IMR-90 (cell line): ENCODE results near the gene L3MBTL4. TPM values are rescaled to one million over a fixed set of nuclear protein-coding genes. Genes with fewer than 3 reads are reported as not detected.

Source experiments
- ATAC-seq: fragments of 200-7000 bp; cut with Tn5 transposase; 2 replicates; pipeline ENCODE4 v1.9.1; 2020; ENCODE audit warnings: low read depth, mild to moderate bottlenecking, moderate library complexity
- BruUV-seq: library from RNA; stranded (reverse); fragments of 400-500 nt; replicated peaks from 2 replicates; lab custom pipeline; 2021; lab: Mats Ljungman, UMichigan
- CTCF ChIA-PET: fragments of 300-600 bp; formaldehyde crosslinking; extraction: SDS; loops from one replicate; lab custom pipeline; 2021; ENCODE audit warnings: antibody characterized with exemption; lab: Yijun Ruan, JAX
- POLR2A ChIA-PET: fragments of 300-600 bp; sonication (Branson Sonifier 250); formaldehyde crosslinking; loops from one replicate; lab custom pipeline; 2022; ENCODE audit warnings: antibody characterized with exemption; ENCODE audit not compliant: unreplicated experiment; lab: Charles Lee
- DNase-seq: peaks from one replicate; pipeline ENCODE4 v3.0.0; 2013
- H2AFZ ChIP-seq: replicated peaks from 2 replicates; pipeline ENCODE3; 2013; ENCODE audit warnings: low read length, mild to moderate bottlenecking; ENCODE audit not compliant: poor library complexity
- H2AK5ac ChIP-seq: 2 replicates; pipeline ENCODE4 v1.6.1; 2013; ENCODE audit warnings: low read depth, low read length, inconsistent platforms
- H2AK9ac ChIP-seq: replicated peaks from 2 replicates; pipeline ENCODE3; 2013; ENCODE audit warnings: mild to moderate bottlenecking, low read depth, low read length, moderate library complexity; ENCODE audit not compliant: poor library complexity
- H2BK120ac ChIP-seq: 2 replicates; pipeline ENCODE4 v1.6.1; 2013; ENCODE audit warnings: low read depth, low read length, inconsistent platforms
- H2BK15ac ChIP-seq: 3 replicates; pipeline ENCODE4 v1.6.1; 2013; ENCODE audit warnings: low read depth, low read length, inconsistent platforms
- H2BK20ac ChIP-seq: 2 replicates; pipeline ENCODE4 v1.6.1; 2013; ENCODE audit warnings: low read depth, mild to moderate bottlenecking, inconsistent platforms, low read length, moderate library complexity
- H2BK5ac ChIP-seq: 2 replicates; pipeline ENCODE4 v1.6.1; 2013; ENCODE audit warnings: mild to moderate bottlenecking, low read depth, low read length, inconsistent platforms; ENCODE audit not compliant: poor library complexity, severe bottlenecking
- H3K14ac ChIP-seq: replicated peaks from 2 replicates; pipeline ENCODE4 v1.6.1; 2013; ENCODE audit warnings: low read depth, low read length, inconsistent platforms
- H3K18ac ChIP-seq: 2 replicates; pipeline ENCODE4 v1.6.1; 2013; ENCODE audit warnings: low read depth, low read length, control low read depth
- H3K23ac ChIP-seq: 2 replicates; pipeline ENCODE4 v1.6.1; 2013; ENCODE audit warnings: low read depth, low read length, inconsistent platforms
- H3K27ac ChIP-seq: 2 replicates; pipeline ENCODE4 v1.5.1; 2013; ENCODE audit warnings: mild to moderate bottlenecking, control low read depth, low read length; ENCODE audit not compliant: insufficient read depth
- H3K27me3 ChIP-seq: 2 replicates; pipeline ENCODE4 v1.6.1; 2013; ENCODE audit warnings: low read length; ENCODE audit not compliant: control insufficient read depth, insufficient read depth
- H3K36me3 ChIP-seq: 2 replicates; pipeline ENCODE4 v1.6.1; 2013; ENCODE audit warnings: low read length, mixed read lengths; ENCODE audit not compliant: control insufficient read depth, insufficient read depth
- H3K4ac ChIP-seq: 2 replicates; pipeline ENCODE4 v1.6.1; 2013; ENCODE audit warnings: low read depth, low read length, inconsistent platforms
- H3K4me1 ChIP-seq: 2 replicates; pipeline ENCODE4 v1.6.1; 2013; ENCODE audit warnings: low read length, mixed read lengths; ENCODE audit not compliant: control insufficient read depth, insufficient read depth
- H3K4me2 ChIP-seq: 2 replicates; pipeline ENCODE4 v1.6.1; 2013; ENCODE audit warnings: low read depth, mild to moderate bottlenecking, control low read depth, low read length, moderate library complexity
- H3K4me3 ChIP-seq: 2 replicates; pipeline ENCODE4 v1.5.1; 2013; ENCODE audit warnings: low read depth, mild to moderate bottlenecking, control low read depth, low read length, moderate library complexity; ENCODE audit not compliant: insufficient read depth
- H3K56ac ChIP-seq: 2 replicates; pipeline ENCODE4 v1.6.1; 2013; ENCODE audit warnings: low read length, inconsistent platforms; ENCODE audit not compliant: insufficient read depth; ENCODE audit errors: extremely low read depth
- H3K79me1 ChIP-seq, 2 experiments: 2 replicates each; pipeline ENCODE4 v1.6.1; 2013; ENCODE audit warnings: low read length in 2 of 2, inconsistent platforms in 1 of 2, low read depth in 1 of 2
- H3K9ac ChIP-seq: 2 replicates; pipeline ENCODE4 v1.6.1; 2013; ENCODE audit warnings: low read depth, low read length, control low read depth
- H3K9me1 ChIP-seq: 2 replicates; pipeline ENCODE4 v1.6.1; 2013; ENCODE audit warnings: low read length, inconsistent platforms; ENCODE audit not compliant: insufficient read depth
- H3K9me3 ChIP-seq: 2 replicates; pipeline ENCODE4 v1.6.1; 2013; ENCODE audit warnings: low read length; ENCODE audit not compliant: control insufficient read depth, insufficient read depth
- H4K20me1 ChIP-seq: 2 replicates; pipeline ENCODE4 v1.6.1; 2013; ENCODE audit warnings: low read length, inconsistent platforms; ENCODE audit not compliant: insufficient read depth
- H4K5ac ChIP-seq: 2 replicates; pipeline ENCODE4 v1.6.1; 2013; ENCODE audit warnings: mild to moderate bottlenecking, low read depth, low read length, control low read depth
- H4K8ac ChIP-seq, 2 experiments: 2 replicates each; pipeline ENCODE4 v1.6.1; 2013; ENCODE audit warnings: low read depth in 2 of 2, low read length in 2 of 2, control low read depth in 1 of 2, inconsistent platforms in 1 of 2
- H4K91ac ChIP-seq: 2 replicates; pipeline ENCODE4 v1.6.1; 2013; ENCODE audit warnings: low read depth, low read length, inconsistent platforms; ENCODE audit not compliant: insufficient read depth
- MAFK ChIP-seq: IDR thresholded peaks from 2 replicates; pipeline ENCODE4 v1.6.1; 2012; ENCODE audit warnings: low read depth, low read length, improper control_type of control experiment
- RCOR1 ChIP-seq: IDR thresholded peaks from 2 replicates; pipeline ENCODE4 v1.6.1; 2012; ENCODE audit warnings: mild to moderate bottlenecking, low read length, improper control_type of control experiment; ENCODE audit not compliant: insufficient replicate concordance
- WGBS, 2 experiments: methylation state at CpG; one replicate each; pipeline versions ENCODE4 v1.1.5 to v1.1.7; 2013; ENCODE audit warnings: missing lambda C conversion rate in 2 of 2; ENCODE audit not compliant: insufficient read length in 1 of 2; ENCODE audit errors: extremely low coverage in 2 of 2; 5-methylcytosine and 5-hydroxymethylcytosine counted together
- dilution Hi-C: fragments of 300-500 bp; cut with HindIII; formaldehyde crosslinking; loops from one replicate; pipeline ENCODE4 v1.14.3; 2018; ENCODE audit warnings: low sequenced_read_pairs; ENCODE audit not compliant: unreplicated experiment
- in situ Hi-C: fragments of 300-500 bp; cut with MboI; formaldehyde crosslinking; loops from 3 replicates; pipeline ENCODE4 v1.14.3; 2019; ENCODE audit warnings: low sequenced_read_pairs, inconsistent platforms, mixed read lengths
- intact Hi-C: fragments of 100-400 bp; cut with micrococcal nuclease; formaldehyde crosslinking; loops from 2 replicates; pipeline ENCODE4 v1.10.0; 2022
- polyA plus RNA-seq, 3 experiments: library from polyadenylated mRNA; depleted of rRNA; stranded (reverse); fragments of >200 nt; gene quantifications; 2 replicates each; pipeline ENCODE4 v1.2.3, GENCODE V29; 2012; ENCODE audit warnings: low replicate concordance in 1 of 3
- total RNA-seq: library from RNA; depleted of rRNA; stranded (reverse); fragments of >200 nt; gene quantifications from 2 replicates; pipeline ENCODE4 v1.2.3, GENCODE V29; 2012

Gene L3MBTL4
- total and polyA plus RNA-seq, 2 of the 4 experiments (the other 2 are of a cell fraction): under 0.01 to 0.02 TPM

DNA sequence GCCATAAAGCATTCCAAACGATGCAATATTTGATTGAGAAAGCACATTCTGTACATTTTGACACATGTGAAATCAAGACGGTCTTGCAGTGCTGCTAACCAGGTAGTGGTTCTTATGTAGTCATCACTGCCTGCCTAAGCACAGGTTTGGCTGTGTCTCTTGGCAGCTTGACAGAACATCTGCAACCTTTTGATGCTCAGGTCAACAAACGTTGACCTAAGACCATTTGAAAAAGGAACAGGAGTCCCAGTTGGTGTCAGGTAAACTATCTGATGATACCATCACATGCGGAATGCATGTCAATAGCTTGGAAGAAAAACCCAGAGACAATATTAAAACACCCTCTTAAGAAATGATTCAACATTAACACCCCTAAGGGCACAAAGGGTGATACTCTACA lies 80.7 kb downstream of the L3MBTL4 start:
- Histone ChIP-seq H3K4ac (no peak overlapping the region), H3K79me1 (no peaks in the 10 kb centered on the region), H3K4me2 (no peak overlapping the region), H2BK15ac (no peak overlapping the region), H3K4me3 (no peak overlapping the region), H3K27me3 (no peaks in the 10 kb centered on the region), H3K9me1 (no peaks in the 10 kb centered on the region), H4K91ac (no peak overlapping the region), H2BK120ac (no peak overlapping the region), H3K4me1 (no peaks in the 10 kb centered on the region), H4K8ac (no peak overlapping the region), H3K9me3 (no peaks in the 10 kb centered on the region), H4K5ac (no peak overlapping the region), H3K9ac (no peak overlapping the region), H2BK5ac (no peak overlapping the region), H3K27ac (no peak overlapping the region), H2AK9ac (no peak overlapping the region), H2BK20ac (no peak overlapping the region), H3K23ac (no peak overlapping the region), H3K14ac (no peak overlapping the region), H3K56ac (no peak overlapping the region), H2AFZ (no peak overlapping the region), H4K20me1 (no peaks in the 10 kb centered on the region), H3K18ac (no peak overlapping the region), H2AK5ac (no peak overlapping the region), H3K36me3 (no peaks in the 10 kb centered on the region)
- in situ Hi-C loops (no loop called here), dilution Hi-C loops (no loop called here), intact Hi-C loops (no loop called here)
- ChIA-PET POLR2A (no interaction called here), CTCF (no interaction called here)
- TF ChIP-seq RCOR1 (no peak), MAFK (no peak)
- no peak for DNase-seq
- BruUV-seq: no TSS peak
- WGBS, 2 experiments: 37% methylated on average over 2 of the region's 4 CpGs; no CpG with 5 or more reads in 1 of the 2 experiments
- ATAC-seq: no peak
